ENCODE measurements around the gene UBP1.

UBP1 gene

DNA sequence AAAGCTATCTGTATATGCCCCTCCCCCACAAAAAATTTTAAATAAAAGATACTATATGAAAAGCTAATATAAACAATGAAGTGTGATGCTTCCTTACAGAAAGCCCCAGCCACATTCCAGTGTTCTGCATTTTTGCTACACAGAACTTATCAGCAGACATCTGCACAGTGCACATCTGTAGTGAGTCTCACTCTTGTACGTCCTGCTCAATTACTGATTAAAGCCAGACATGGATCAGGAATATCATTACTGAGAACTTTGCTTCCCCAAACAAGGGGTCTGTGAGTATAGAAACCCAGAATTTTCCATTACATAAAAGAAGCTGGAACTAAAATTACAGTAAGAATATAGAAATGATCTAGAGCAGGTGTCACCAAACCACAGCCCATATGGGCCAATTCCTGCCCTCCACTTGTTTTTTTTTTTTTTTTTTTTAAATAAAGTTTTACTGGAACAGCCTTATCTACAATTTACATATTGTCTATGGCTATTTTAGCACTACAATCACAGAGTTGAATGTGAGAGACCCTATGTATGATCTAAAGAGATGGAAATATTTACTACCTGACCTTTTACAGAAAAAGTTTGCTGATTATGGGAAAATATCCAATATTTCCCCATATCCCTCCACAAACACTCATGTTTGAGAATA, 45.7 kb downstream of the UBP1 start:
- DNase-seq (ENCODE audit: low spot score) (no peak), ATAC-seq (ENCODE audit: low read depth) (no peak)
- Histone ChIP-seq H3K4me1 (ENCODE audit: insufficient read depth, poor library complexity, severe bottlenecking) (peaks cover 20% of the 10 kb centered on the region), H3K27me3 (ENCODE audit: insufficient read depth, poor library complexity, severe bottlenecking) (no peaks in the 10 kb centered on the region), H3K4me3 (ENCODE audit: severe bottlenecking) (no peak overlapping the region), H3K27ac (ENCODE audit: poor library complexity, severe bottlenecking) (no peak overlapping the region), H3K36me3 (ENCODE audit: low read depth) (peaks cover 92% of the 10 kb centered on the region), H3K9me3 (ENCODE audit: severe bottlenecking) (no peaks in the 10 kb centered on the region)
- TF ChIP-seq CTCF (IDR thresholded peaks at IDR 0.05; ENCODE audit: poor library complexity, severe bottlenecking) = no peak

DNA sequence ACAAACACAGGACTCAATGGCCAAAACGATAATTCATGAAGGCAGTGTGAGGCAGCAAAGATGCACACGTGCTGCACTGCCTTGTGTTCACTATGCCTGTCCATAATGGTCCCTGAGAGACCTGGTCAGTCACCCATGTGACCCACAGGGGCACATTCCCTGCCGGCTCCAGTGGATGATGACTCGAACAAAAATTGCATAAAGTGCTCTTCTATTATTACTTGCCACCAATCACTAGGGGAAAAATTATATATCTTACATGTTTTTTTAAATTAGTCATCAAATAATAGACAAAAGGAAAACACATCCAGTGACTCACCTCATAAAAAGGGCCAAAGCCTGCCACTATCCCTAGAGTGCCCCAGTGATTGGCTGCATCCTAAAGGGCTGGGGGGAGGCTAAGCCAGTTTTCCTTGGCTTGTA, 47.5 kb downstream of the UBP1 start:
- Histone ChIP-seq H3K4me3 (ENCODE audit: severe bottlenecking) (no peak overlapping the region), H3K27me3 (ENCODE audit: insufficient read depth, poor library complexity, severe bottlenecking) (no peaks in the 10 kb centered on the region), H3K9me3 (ENCODE audit: severe bottlenecking) (no peaks in the 10 kb centered on the region), H3K4me1 (ENCODE audit: insufficient read depth, poor library complexity, severe bottlenecking) (peaks cover 26% of the 10 kb centered on the region), H3K27ac (ENCODE audit: poor library complexity, severe bottlenecking) (peak overlapping the region; percentile 59), H3K36me3 (ENCODE audit: low read depth) (peaks cover 86% of the 10 kb centered on the region)
- no peak for TF ChIP-seq CTCF (IDR thresholded peaks at IDR 0.05; ENCODE audit: poor library complexity, severe bottlenecking)
- peak; percentile 73 for DNase-seq (ENCODE audit: low spot score)
- ATAC-seq (ENCODE audit: low read depth) = peak; percentile 98

- peaks cover 26% of the 10 kb centered on the region for H3K4me1 ChIP-seq (ENCODE audit: insufficient read depth, poor library complexity, severe bottlenecking)
- H3K4me3 ChIP-seq (ENCODE audit: severe bottlenecking) = no peak overlapping the region
- no peaks in the 10 kb centered on the region for H3K9me3 ChIP-seq (ENCODE audit: severe bottlenecking)
- no peak for TF ChIP-seq CTCF (IDR thresholded peaks at IDR 0.05; ENCODE audit: poor library complexity, severe bottlenecking)
- no peak for DNase-seq (ENCODE audit: low spot score)
- H3K27me3 ChIP-seq (ENCODE audit: insufficient read depth, poor library complexity, severe bottlenecking) = no peaks in the 10 kb centered on the region
- ATAC-seq (ENCODE audit: low read depth) = no peak
- H3K36me3 ChIP-seq (ENCODE audit: low read depth) = peaks cover 86% of the 10 kb centered on the region
- peak overlapping the region; percentile 59 for H3K27ac ChIP-seq (ENCODE audit: poor library complexity, severe bottlenecking)
Measured at GRCh38 chr3:33392144-33392543, 48.1 kb downstream of the UBP1 start.

GRCh38 chr3:33391255-33391995, 48.8 kb downstream of the UBP1 start:
- ATAC-seq (ENCODE audit: low read depth) = no peak
- no peak for DNase-seq (ENCODE audit: low spot score)
- Histone ChIP-seq H3K36me3 (ENCODE audit: low read depth) (peaks cover 86% of the 10 kb centered on the region), H3K9me3 (ENCODE audit: severe bottlenecking) (no peaks in the 10 kb centered on the region), H3K4me1 (ENCODE audit: insufficient read depth, poor library complexity, severe bottlenecking) (peaks cover 26% of the 10 kb centered on the region), H3K27ac (ENCODE audit: poor library complexity, severe bottlenecking) (peak overlapping the region; percentile 59), H3K27me3 (ENCODE audit: insufficient read depth, poor library complexity, severe bottlenecking) (no peaks in the 10 kb centered on the region), H3K4me3 (ENCODE audit: severe bottlenecking) (no peak overlapping the region)
- TF ChIP-seq CTCF (IDR thresholded peaks at IDR 0.05; ENCODE audit: poor library complexity, severe bottlenecking) = no peak

DNA sequence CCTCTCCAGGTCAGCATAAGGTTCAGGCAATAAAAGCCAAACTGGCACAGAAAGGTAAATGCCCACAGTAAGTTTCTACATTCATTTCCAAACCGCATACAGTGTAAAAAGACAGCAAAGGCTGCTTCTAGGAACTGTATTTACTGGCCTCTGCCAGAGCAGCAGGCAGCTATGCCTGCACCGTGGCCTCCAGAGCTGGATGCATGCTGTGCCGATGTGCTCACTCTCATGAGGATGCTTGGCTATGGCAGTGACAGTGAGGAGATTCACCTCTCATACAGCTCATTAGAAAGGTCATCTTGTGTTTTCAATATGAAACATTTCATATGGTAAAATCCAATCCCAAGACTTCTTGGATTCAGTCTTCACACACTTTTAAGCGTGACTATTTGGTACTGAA, 50.3 kb downstream of the UBP1 start:
- TF ChIP-seq CTCF (IDR thresholded peaks at IDR 0.05; ENCODE audit: poor library complexity, severe bottlenecking) = no peak
- peaks cover 26% of the 10 kb centered on the region for H3K4me1 ChIP-seq (ENCODE audit: insufficient read depth, poor library complexity, severe bottlenecking)
- no peaks in the 10 kb centered on the region for H3K27me3 ChIP-seq (ENCODE audit: insufficient read depth, poor library complexity, severe bottlenecking)
- no peak overlapping the region for H3K4me3 ChIP-seq (ENCODE audit: severe bottlenecking)
- DNase-seq (ENCODE audit: low spot score) (no peak), ATAC-seq (ENCODE audit: low read depth) (no peak)
- peak overlapping the region; percentile 29 for H3K27ac ChIP-seq (ENCODE audit: poor library complexity, severe bottlenecking)
- no peaks in the 10 kb centered on the region for H3K9me3 ChIP-seq (ENCODE audit: severe bottlenecking)
- peaks cover 88% of the 10 kb centered on the region for H3K36me3 ChIP-seq (ENCODE audit: low read depth)

All from RWPE2 (cell line).